Fibroblast of lung (primary cell): ENCODE data around the gene PPARG. TPM values are rescaled to one million over a fixed set of nuclear protein-coding genes. Genes with fewer than 3 reads are reported as not detected.

Experiments
- DNase-seq, 2 donors: peaks; one replicate each; pipeline versions ENCODE4 v3.0.0 to v3.0.0-alpha.2; 2010; ENCODE audit warnings: low read depth in 2 of 2
- H2AFZ ChIP-seq: 2 replicates; pipeline ENCODE4 v1.5.1; 2012; ENCODE audit warnings: low read length, control low read depth, inconsistent platforms
- H3K27ac ChIP-seq: 2 replicates; pipeline ENCODE4 v1.5.1; 2011; ENCODE audit warnings: low read length, control low read depth; ENCODE audit not compliant: insufficient read depth
- H3K27me3 ChIP-seq: 2 replicates; pipeline ENCODE4 v1.5.1; 2011; ENCODE audit warnings: mild to moderate bottlenecking, low read length; ENCODE audit not compliant: control insufficient read depth, insufficient read depth
- H3K36me3 ChIP-seq: 2 replicates; pipeline ENCODE4 v1.5.1; 2011; ENCODE audit warnings: low read length; ENCODE audit not compliant: control insufficient read depth, insufficient read depth
- H3K4me1 ChIP-seq: 2 replicates; pipeline ENCODE4 v1.5.1; 2011; ENCODE audit warnings: low read length; ENCODE audit not compliant: control insufficient read depth, insufficient read depth; ENCODE audit errors: extremely low read depth
- H3K4me2 ChIP-seq: 2 replicates; pipeline ENCODE4 v1.5.1; 2011; ENCODE audit warnings: low read length, control low read depth; ENCODE audit not compliant: insufficient read depth; ENCODE audit errors: extremely low read depth
- H3K4me3 ChIP-seq, 4 experiments: fragments of 200-600 bp in 1 of 4; sonication (generic) in 1 of 4; replicated peaks in 1 of 4; 2 replicates each; pipeline ENCODE4 v1.5.1; 2011 to 2016; ENCODE audit warnings: low read length in 4 of 4, low read depth in 3 of 4, mild to moderate bottlenecking in 3 of 4, control low read depth in 2 of 4, inconsistent platforms in 1 of 4, mixed read lengths in 1 of 4; ENCODE audit not compliant: insufficient read depth in 1 of 4; ENCODE audit errors: control extremely low read depth in 1 of 4
- H3K79me2 ChIP-seq: 2 replicates; pipeline ENCODE4 v1.5.1; 2012; ENCODE audit warnings: mild to moderate bottlenecking, low read length, inconsistent platforms; ENCODE audit not compliant: control insufficient read depth, insufficient read depth
- H3K9ac ChIP-seq: 2 replicates; pipeline ENCODE4 v1.5.1; 2011; ENCODE audit warnings: mild to moderate bottlenecking, low read length, control low read depth; ENCODE audit not compliant: insufficient read depth
- H3K9me3 ChIP-seq: 2 replicates; pipeline ENCODE4 v1.5.1; 2012; ENCODE audit warnings: low read depth, low read length; ENCODE audit not compliant: control insufficient read depth, insufficient read depth
- H4K20me1 ChIP-seq: 2 replicates; pipeline ENCODE4 v1.5.1; 2011; ENCODE audit warnings: low read length; ENCODE audit not compliant: control insufficient read depth, insufficient read depth; ENCODE audit errors: extremely low read depth
- CTCF ChIP-seq, 2 donors: IDR thresholded peaks in 1 of 2; conservative IDR thresholded peaks in 1 of 2; 1 replicate in 1 of 2; 2 replicates in 1 of 2; pipeline ENCODE4 v1.5.1; 2011 to 2012; ENCODE audit warnings: low read length in 2 of 2, control low read depth in 1 of 2, inconsistent platforms in 1 of 2, low read depth in 1 of 2, mild to moderate bottlenecking in 1 of 2
- EZH2 ChIP-seq: IDR thresholded peaks from 2 replicates; pipeline ENCODE4 v1.5.1; 2012; ENCODE audit warnings: low read length, control low read depth, mild to moderate bottlenecking; ENCODE audit errors: missing control alignments
- polyA plus RNA-seq, 2 donors: library from polyadenylated mRNA; depleted of rRNA in 1 of 2; stranded (reverse) in 1 of 2; unstranded in 1 of 2; fragments of >200 nt; gene quantifications; 2 replicates each; pipeline ENCODE4 v1.2.1, GENCODE V29; 2011 to 2012; ENCODE audit warnings: missing spikeins in 1 of 2
- total RNA-seq: library from RNA; depleted of rRNA; stranded (reverse); fragments of >200 nt; gene quantifications from 2 replicates; pipeline ENCODE4 v1.2.1, GENCODE V29; 2014

PPARG gene
- total and polyA plus RNA-seq, 2 donors (not counting 1 experiment from before 2014, with no cell fraction given): 32.8 to 42.8 TPM

DNA sequence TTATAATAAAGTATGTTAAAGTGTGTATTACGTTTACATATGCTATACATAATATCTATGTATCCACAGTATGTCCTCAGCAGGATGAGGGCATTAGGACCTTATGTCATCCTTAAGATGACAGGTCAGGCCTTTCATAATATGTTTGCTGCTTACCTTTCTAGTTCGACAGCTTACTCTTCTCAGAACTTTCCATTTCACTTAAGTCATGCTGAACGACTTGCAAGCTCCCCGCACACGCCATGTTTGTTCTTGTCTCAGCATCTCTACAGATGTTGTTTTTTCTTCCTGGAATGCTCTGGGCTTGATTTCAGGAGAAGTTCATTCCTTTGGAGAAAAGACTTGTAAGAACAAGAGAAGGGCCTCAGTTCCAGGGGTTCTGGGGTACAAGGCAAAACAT lies 36.0 kb upstream of the PPARG start:
- no peaks in the 10 kb centered on the region for H3K9me3 ChIP-seq
- no peak overlapping the region for H2AFZ ChIP-seq
- DNase-seq: no peak
- no peaks in the 10 kb centered on the region for H3K27me3 ChIP-seq
- no peak overlapping the region for H3K27ac ChIP-seq
- H4K20me1 ChIP-seq: no peaks in the 10 kb centered on the region
- no peaks in the 10 kb centered on the region for H3K36me3 ChIP-seq
- no peaks in the 10 kb centered on the region for H3K79me2 ChIP-seq
- H3K4me1 ChIP-seq: no peaks in the 10 kb centered on the region
- no peak for TF ChIP-seq EZH2
- no peak for TF ChIP-seq CTCF (conservative IDR thresholded peaks at IDR 0.05 in 1 of 2, IDR thresholded peaks at IDR 0.05 in 1 of 2; ENCODE audit: low read depth in 1 of 2, low read length in 2 of 2)
- no peak overlapping the region for H3K4me3 ChIP-seq
- no peak overlapping the region for H3K9ac ChIP-seq
- no peak overlapping the region for H3K4me2 ChIP-seq

DNA sequence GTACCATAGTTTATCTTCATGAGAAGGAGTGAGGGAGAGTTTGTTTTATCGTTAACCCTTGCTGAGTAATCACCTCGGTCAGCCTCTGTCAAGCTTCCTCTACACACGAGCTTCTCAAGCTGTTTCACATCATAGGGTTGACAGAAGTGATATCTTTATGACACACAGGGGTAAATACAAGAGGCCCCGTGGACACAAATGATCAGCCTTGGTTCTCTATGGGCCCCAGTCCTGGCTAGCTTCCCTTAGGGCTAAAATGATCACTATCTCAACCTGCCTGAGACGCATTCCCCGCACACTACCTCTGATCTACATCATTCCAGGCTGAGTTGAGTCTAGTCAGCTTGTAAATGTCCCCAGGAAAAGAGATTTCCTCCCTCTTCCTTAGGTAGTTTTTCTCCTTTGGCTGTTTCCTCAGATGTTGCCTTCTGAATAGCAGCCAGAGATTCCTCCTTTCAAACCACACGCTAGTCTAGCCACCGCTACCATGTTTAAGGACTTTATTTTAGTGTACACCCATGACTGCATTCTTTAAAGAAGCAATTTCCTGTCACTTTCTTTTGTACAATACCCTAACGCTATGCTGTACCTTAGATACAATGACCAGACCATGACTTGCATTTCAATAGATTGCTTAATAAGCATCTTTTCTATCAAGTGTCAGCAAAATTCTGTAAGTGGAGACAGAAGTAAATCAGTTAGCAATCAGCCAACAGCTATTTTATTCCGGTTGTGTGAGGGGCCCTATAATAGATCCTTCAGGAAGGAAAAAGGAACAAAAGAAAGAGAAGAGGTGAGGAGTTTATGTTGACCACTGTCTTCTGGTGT lies 35.1 kb upstream of the PPARG start:
- Histone ChIP-seq H3K4me2 (no peak overlapping the region), H4K20me1 (no peaks in the 10 kb centered on the region), H3K27me3 (no peaks in the 10 kb centered on the region), H3K4me3 (no peak overlapping the region), H3K79me2 (no peaks in the 10 kb centered on the region), H3K9ac (no peak overlapping the region), H2AFZ (no peak overlapping the region), H3K9me3 (no peaks in the 10 kb centered on the region), H3K36me3 (no peaks in the 10 kb centered on the region), H3K27ac (no peak overlapping the region), H3K4me1 (no peaks in the 10 kb centered on the region)
- no peak for TF ChIP-seq CTCF (conservative IDR thresholded peaks at IDR 0.05 in 1 of 2, IDR thresholded peaks at IDR 0.05 in 1 of 2; ENCODE audit: low read depth in 1 of 2, low read length in 2 of 2)
- DNase-seq: no peak

- no peaks in the 10 kb centered on the region for H3K27me3 ChIP-seq
- no peak for DNase-seq
- no peaks in the 10 kb centered on the region for H4K20me1 ChIP-seq
- TF ChIP-seq EZH2 (no peak), CTCF (conservative IDR thresholded peaks at IDR 0.05 in 1 of 2, IDR thresholded peaks at IDR 0.05 in 1 of 2; ENCODE audit: low read depth in 1 of 2, low read length in 2 of 2) (no peak)
- H3K9me3 ChIP-seq: no peaks in the 10 kb centered on the region
- no peak overlapping the region for H3K27ac ChIP-seq
- no peaks in the 10 kb centered on the region for H3K79me2 ChIP-seq
- H3K36me3 ChIP-seq: no peaks in the 10 kb centered on the region
- no peak overlapping the region for H3K4me2 ChIP-seq
- H3K4me3 ChIP-seq: no peak overlapping the region
- H3K4me1 ChIP-seq: no peaks in the 10 kb centered on the region
- H2AFZ ChIP-seq: no peak overlapping the region
- H3K9ac ChIP-seq: no peak overlapping the region
These were observed 33.5 kb upstream of the PPARG start for GRCh38 chr3:12255393-12255792.
